Hindlimb muscle (tissue), 1 donor: ENCODE data around the gene ARID5A. TPM values are rescaled to one million over a fixed set of nuclear protein-coding genes. Genes with fewer than 3 reads are reported as not detected.

Experiments
- polyA plus RNA-seq: library from polyadenylated mRNA; unstranded; fragments of 120-200 nt; gene quantifications from one replicate; pipeline ENCODE4 v1.2.1, GENCODE V29; 2013; ENCODE audit not compliant: insufficient read length

ARID5A gene
- polyA plus RNA-seq, 1 donor: 38.2 TPM

Other genes starting within 250 kb of the ARID5A start
- 100 TPM for gene SNRNP200, start 231.2 kb upstream of the ARID5A start, polyA plus RNA-seq
- gene ITPRIPL1, start 211.4 kb upstream of the ARID5A start, polyA plus RNA-seq: 3.5 TPM
- 7.1 TPM for gene NCAPH, start 201.0 kb upstream of the ARID5A start, polyA plus RNA-seq
- 0.22 TPM for gene NEURL3, start 31.4 kb upstream of the ARID5A start, polyA plus RNA-seq
- 36.3 TPM for gene KANSL3, start 101.6 kb downstream of the ARID5A start, polyA plus RNA-seq
- gene FER1L5, start 106.0 kb downstream of the ARID5A start, polyA plus RNA-seq: 3.9 TPM
- gene LMAN2L, start 203.3 kb downstream of the ARID5A start, polyA plus RNA-seq: 28.5 TPM
- gene CNNM4, start 224.2 kb downstream of the ARID5A start, polyA plus RNA-seq: 38.2 TPM